Fibroblast of skin of left quadriceps (primary cell): ENCODE results near the gene TGFBRAP1.
"Not testable (repeated sequence)": the region's sequence is repeated elsewhere in the genome, so short reads cannot be mapped to it uniquely, and the experiment has no call there.

Experiments
- DNase-seq, 2 experiments: peaks; one replicate each; pipeline ENCODE4 v3.0.0-alpha.2; 2013; ENCODE audit warnings: low read depth in 2 of 2

Gene TGFBRAP1

DNA sequence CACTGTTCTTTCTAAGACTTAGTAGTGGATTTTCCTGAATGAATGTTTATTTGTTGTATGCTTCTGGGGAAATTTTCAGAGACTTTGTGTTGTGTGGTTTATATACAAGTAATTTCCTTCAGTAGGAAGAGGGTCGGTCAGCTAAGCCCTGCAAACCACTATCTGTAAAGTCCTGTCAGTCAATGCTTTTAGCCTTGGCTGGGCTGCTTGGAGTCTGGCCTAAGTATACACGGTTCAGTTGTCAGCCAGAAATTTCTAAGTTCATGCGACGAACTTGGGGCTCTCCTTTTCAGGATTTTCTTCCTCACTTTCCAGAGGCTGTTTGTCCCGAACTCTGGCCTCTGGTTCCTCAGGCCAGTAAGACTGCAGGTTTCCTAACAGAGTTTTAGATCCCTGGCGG is 29.1 kb upstream of the TGFBRAP1 start:
- no peak for DNase-seq

DNA sequence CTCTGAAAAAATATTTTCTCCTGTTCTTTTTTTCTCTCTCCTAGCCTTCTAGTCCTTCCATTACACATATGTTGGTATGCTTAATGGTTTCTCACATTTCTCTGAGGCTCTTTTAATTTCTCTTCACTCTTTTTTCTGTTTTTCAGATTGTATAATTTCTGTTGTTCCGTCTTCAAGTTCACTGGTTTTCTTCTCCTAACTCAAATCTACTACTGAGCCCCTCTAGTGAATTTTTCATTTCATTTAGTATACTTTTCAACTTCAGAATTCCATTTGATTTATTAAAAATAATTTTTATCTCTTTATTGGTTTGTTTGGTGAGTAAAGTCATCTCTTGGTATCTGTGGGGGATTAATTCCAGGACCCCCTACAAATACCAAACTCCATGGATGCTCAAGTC is 27.6 kb upstream of the TGFBRAP1 start:
- no peak for DNase-seq

GRCh38 chr2:105344704-105345345 is 15.3 kb upstream of the TGFBRAP1 start:
- peak in 1 of 2 experiments; percentile 21 for DNase-seq

DNA sequence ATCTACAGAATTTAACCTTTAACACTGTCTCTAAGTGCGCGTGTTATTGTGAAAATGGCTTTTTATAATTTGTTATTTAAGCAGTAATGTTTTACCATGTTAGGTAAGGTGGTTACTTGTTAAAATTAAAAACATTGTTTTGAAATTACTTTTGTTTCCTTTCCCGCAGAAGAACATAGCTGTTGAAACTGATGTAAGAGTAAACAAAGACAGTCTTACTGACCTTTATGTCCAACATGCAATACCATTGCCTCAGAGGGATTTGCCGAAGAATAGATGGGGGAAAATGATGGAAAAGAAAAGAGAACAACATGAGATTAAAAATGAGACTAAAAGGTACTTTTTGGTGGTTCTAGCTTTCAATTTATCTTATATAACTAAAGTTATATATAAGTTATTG is 9.9 kb upstream of the TGFBRAP1 start:
- no peak for DNase-seq

- no peak for DNase-seq
Measured at GRCh38 chr2:105338020-105338385, 8.5 kb upstream of the TGFBRAP1 start.

DNA sequence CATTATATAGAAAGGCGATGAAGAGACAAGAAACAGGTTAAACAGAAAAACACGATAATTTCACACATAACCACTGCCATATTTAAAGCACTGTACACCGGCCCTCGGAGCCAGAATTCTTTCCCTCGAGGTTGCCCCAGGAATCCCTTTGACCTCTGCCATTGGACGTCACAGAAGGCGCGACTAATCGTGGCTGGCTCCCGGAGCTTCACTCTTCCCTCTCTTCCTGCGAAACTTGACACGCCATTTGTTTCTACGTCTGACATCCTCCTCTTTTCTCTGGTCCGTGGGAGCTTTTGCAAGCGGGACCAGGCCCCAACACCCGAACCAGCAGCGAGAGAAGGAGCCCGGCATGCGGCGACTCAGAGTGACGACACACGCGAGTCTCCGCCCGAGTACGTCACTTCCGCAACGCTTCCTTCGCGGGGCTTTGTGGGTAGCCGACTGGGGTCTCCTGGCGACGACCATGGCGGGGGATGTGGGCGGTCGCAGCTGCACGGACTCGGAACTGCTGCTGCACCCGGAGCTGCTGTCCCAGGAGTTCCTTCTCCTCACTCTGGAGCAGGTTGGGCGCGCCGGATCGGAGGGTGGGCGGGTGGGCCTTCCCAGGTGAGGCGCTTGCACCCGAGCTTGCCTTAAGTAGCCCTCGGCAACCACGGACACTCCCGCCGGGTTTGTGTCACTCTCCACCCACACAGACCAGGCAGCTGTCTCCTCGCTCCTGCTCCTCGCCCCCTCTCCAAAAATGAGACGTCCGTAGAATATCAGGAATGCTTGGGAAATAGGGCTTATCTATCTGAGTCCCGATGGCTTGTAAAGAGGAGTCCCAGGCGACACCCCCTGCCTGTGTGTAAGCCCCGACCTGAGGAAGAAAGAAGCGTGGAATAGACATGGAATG is 7.8 kb upstream of the TGFBRAP1 start, which contains the start of gene C2orf49:
C2orf49 (plus strand) TSS at position 419 of the 898 bp plus-strand sequence; CDS start at position 467, 48 bp downstream.
- DNase-seq, result peak; percentile 70 to 72

DNA sequence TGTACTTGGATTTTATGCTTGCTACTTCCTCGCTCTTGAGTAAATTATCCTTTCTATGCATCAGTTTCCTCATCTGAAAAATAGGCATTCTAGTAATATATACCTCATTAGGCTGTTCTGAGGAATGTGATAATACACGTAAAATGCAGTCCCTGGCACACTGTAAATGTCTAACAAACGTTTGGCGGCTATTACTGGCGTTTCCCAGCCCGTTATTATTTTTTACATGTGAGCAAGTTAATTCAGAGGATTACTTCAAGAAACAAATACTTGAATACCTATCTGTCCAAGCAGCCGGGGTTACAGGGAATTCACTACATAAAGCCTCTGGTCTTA is 7.2 kb upstream of the TGFBRAP1 start:
- no peak for DNase-seq

DNA sequence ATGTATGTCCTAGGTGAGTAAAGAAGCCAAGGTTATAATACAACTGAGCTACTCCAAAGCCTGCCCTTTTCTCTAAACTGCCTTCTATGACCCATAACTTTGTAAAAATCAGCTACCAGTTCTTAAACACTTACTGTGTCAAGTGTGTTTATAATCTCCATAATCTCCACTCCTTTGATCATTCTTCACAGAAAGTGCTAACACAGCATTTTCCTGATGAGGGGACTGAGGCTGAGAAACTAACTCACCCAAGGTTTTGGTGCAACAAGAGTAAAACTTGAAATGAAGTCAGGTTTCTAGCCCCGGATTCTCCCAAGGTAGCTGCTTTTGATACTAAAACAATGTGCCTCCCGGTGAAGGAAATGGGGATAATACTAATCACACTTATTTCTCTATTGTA is 5.9 kb upstream of the TGFBRAP1 start:
- no peak for DNase-seq

GRCh38 chr2:105334211-105334610 is 4.7 kb upstream of the TGFBRAP1 start:
- no peak for DNase-seq

- DNase-seq, result no peak
Measured at GRCh38 chr2:105330681-105331375, 1.3 kb upstream of the TGFBRAP1 start.

GRCh38 chr2:105329197-105329554 is 359 bp downstream of the TGFBRAP1 start:
- DNase-seq, result no peak

GRCh38 chr2:105328281-105329196 is 996 bp downstream of the TGFBRAP1 start:
- DNase-seq, result no peak

- no peak for DNase-seq
Measured at GRCh38 chr2:105327690-105328089, 1.8 kb downstream of the TGFBRAP1 start.

- DNase-seq, result not testable (repeated sequence)
Measured at GRCh38 chr2:105327271-105327670, 2.3 kb downstream of the TGFBRAP1 start.

DNA sequence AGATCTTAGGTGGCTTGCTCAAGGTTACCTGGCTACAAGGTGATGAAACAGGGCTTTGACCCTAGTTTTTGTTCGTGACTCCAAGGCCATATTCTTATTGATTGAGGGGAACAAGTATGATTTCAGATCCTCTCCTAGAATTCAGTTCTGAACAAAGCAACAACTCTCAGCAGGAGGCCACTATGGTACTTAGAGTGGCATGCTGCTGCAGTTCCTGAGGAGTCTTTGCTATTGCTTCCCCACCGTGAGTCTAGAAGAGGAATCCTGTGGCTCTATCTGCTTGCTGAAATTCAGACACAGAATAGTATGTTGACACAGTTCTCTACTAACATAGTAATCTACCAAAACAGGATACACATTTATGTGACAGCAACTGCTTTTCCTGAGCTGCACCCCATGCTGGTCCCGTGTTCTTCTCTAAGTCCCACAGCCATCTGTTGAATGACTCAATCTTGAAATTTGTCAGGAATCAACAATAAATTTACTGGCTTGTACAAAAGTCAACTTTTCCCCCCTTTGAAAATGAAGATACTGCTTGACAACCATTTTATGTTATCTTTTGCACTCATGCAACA is 4.1 kb downstream of the TGFBRAP1 start:
- peak; percentile 44 to 46 for DNase-seq

- peak; percentile 53 to 54 for DNase-seq
Measured at GRCh38 chr2:105324732-105325131, 4.8 kb downstream of the TGFBRAP1 start.

DNA sequence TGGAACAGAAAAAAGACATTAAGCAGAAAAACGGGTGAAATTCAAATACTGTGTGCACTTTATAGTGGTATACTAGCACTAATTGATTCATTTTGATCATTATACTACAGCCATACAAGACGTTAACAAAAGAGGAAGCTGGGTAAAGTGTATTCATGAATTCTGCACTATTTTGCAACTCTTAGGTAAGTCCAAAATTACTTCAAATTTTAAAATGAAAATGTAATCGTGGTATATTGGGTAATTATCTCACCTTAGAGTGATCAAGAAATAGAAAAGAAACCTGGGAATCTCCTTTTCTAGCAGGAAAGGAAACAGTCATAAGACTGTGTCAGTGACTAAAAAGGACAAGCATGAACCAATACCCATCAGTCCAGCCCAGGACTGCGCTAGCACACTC is 5.4 kb downstream of the TGFBRAP1 start:
- DNase-seq, result no peak

DNA sequence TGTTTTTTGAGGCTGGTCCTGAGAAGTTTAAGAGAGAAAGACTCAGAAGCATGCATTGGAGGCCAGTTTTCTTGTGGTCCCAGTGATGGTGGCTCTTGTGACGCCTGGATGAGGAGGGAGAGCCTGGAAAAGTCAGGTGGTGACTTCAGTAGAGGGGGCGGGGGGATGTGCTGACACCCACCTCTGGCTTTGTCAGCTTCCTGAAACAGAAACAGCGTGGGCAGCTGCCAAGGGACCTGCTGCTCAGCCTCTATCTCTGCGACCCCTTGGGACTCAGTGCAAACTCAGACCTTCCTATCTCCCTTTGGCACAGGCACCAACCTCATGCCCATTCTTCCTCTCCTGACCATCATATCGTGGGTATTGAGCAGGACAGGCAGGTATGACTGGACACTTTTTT is 6.4 kb downstream of the TGFBRAP1 start:
- no peak for DNase-seq

DNA sequence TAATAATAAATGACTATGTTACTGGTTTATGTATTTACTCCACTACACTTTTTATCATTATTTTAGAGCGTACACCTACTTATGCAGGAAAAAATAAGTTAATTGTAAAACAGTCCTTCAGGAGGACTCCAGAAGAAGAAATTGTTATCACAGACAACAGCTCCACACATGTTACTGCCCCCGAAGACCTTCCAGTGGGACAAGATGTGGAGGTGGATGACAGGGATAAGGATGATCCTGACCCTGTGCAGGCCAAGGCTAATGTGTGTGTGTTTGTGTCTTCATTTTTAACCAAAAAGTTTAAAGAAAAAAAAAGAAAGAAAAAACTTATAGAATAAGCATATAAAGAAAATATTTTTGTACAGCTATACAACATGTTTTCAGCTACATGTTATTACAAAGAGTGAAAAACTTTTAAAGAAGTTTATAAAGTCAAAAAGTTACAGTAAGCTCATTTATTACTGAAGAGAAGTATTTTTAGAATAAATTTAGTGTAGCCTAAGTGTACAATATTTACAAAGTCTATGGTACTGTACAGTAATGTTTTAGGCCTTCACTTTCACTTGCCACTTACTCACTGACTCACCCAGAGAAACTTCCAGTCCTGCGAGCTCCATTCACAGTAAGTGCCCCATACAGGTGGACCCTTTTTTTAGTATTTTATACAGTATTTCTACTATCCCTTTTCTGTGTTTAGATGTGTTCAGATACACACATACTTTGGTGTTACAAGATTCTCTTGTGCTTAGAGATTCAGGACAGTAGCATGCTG is 7.5 kb downstream of the TGFBRAP1 start:
- no peak for DNase-seq

GRCh38 chr2:105320651-105321215 is 8.8 kb downstream of the TGFBRAP1 start:
- DNase-seq, result no peak
